HG02610 (cell line): ENCODE measurements around the gene ZC3HAV1.
"Not testable (repeated sequence)": the region's sequence is repeated elsewhere in the genome, so short reads cannot be mapped to it uniquely, and the experiment has no call there.

ENCODE experiments used
- ATAC-seq: cut with Tn5 transposase; IDR thresholded peaks from one replicate; pipeline ENCODE4 v1.9.1; 2021; ENCODE audit warnings: mild to moderate bottlenecking, moderate library complexity; ENCODE audit not compliant: unreplicated experiment

ZC3HAV1 gene

DNA sequence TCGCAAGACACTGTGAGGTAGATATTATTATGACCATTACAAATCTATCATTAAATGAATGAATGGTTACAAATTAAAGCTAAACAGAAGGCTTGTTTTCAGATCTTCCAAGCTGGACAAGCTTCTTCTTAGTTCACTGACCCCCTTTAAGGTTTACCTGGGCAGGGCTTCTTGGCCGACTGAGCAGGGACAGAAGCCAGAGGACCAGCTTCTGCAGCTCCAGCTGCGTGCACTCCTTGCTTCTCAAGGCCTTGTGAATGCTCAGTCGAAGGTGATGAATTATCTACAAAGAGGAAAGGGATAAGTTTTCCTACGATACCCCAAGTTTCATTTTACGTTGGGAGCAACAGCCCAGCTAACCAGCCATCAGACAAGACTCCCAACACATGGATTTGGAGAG is 83.0 kb downstream of the ZC3HAV1 start:
- no peak for ATAC-seq

DNA sequence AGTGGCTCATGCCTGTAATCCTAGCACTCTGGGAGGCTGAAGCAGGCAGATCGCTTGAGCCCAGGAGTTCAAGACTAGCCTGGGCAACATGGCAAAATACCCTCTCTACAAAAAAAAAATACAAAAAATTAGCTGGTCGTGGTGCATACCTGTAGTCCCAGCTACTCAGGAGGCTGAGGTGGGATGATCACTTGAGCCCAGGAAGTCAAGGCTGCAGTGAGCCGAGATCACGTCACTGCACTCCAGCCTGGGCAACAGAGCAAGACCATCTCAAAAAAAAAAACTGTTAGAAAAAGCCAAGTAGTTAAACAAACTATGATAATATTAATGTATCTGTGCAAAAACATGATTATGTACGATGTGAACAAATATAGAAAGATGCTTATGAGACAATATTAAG is 83.7 kb downstream of the ZC3HAV1 start:
- ATAC-seq, result not testable (repeated sequence)

GRCh38 chr7:139023076-139023475 is 86.4 kb downstream of the ZC3HAV1 start:
- no peak for ATAC-seq

- no peak for ATAC-seq
Measured at GRCh38 chr7:139022286-139022685, 87.2 kb downstream of the ZC3HAV1 start.

- no peak for ATAC-seq
Measured at GRCh38 chr7:139018910-139019309, 90.6 kb downstream of the ZC3HAV1 start.

GRCh38 chr7:139016931-139017511 is 92.5 kb downstream of the ZC3HAV1 start:
- peak; percentile 89 for ATAC-seq

- ATAC-seq, result no peak
Measured at GRCh38 chr7:139011373-139011772, 98.1 kb downstream of the ZC3HAV1 start.

DNA sequence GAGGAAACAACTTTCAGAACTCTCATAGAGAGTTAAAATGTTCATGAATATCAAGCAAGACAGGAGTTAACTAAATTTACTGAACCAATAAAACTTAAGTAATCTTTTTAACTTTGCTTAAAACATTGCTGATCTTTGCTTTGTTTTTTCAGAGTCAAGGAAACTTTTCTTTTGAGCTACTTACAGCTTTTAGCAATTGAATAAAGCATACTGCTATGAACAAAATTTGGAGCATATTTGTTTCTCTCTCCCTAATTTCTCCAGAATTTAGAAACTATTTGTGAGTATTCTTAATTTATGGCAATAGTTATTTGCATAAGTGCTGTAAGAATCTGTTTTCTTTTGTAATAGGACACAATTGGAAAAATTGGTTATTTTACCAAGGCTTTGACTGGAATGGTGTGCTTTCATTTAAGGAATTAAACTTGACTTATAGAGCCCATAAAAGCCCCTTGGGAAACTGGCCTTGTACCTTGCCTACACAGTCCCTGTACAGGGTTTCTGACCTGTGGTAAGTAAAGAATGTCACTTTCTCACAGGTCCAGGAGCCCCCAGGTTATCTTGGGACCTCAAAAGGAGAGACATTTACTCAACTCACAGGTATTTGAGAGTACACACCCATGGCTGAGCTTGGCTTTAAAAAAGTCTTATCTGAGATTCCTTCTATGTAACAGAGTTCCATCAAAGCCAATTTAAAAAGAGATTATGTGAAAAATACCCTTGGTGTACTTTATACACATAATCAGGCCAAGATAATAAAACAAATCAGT is 105.0 kb downstream of the ZC3HAV1 start:
- no peak for ATAC-seq

DNA sequence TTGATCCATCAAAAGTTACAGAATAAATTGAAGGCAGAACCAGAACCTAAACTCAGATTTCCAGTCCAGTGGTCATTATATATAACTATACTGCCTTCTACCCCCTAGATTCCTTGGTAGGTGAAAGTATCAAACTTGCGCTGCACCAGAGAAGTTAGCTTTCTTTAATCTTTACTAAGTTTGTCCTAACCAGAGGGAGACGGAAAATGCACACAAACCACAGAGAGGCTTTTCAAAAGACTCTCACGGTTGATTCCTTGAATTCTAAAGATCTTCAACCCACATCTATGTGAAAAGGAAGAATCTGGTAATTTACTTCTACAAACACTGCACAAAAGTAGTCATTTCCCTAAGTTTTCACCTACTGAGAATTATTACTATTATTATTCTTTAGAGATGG is 110.1 kb downstream of the ZC3HAV1 start:
- ATAC-seq, result no peak
